HUES48 (cell line): ENCODE data around the gene PDILT.
"Not testable (repeated sequence)": the region's sequence is repeated elsewhere in the genome, so short reads cannot be mapped to it uniquely, and the experiment has no call there.

Experiments
- H3K27ac ChIP-seq: one replicate; pipeline ENCODE4 v1.7.0; 2013; ENCODE audit warnings: low read depth, low read length, inconsistent platforms
- H3K27me3 ChIP-seq: 2 replicates; pipeline ENCODE4 v1.6.1; 2013; ENCODE audit warnings: mild to moderate bottlenecking, low read length; ENCODE audit not compliant: control insufficient read depth, insufficient read depth
- H3K36me3 ChIP-seq: 2 replicates; pipeline ENCODE4 v1.6.1; 2013; ENCODE audit warnings: low read length; ENCODE audit not compliant: control insufficient read depth, insufficient read depth
- H3K4me1 ChIP-seq: 2 replicates; pipeline ENCODE4 v1.6.1; 2013; ENCODE audit warnings: mild to moderate bottlenecking, low read length; ENCODE audit not compliant: control insufficient read depth, insufficient read depth
- H3K4me3 ChIP-seq: 2 replicates; pipeline ENCODE4 v1.5.1; 2013; ENCODE audit warnings: mild to moderate bottlenecking, low read depth, low read length
- H3K9ac ChIP-seq: 2 replicates; pipeline ENCODE4 v1.6.1; 2013; ENCODE audit warnings: mild to moderate bottlenecking, low read depth, low read length, moderate library complexity
- H3K9me3 ChIP-seq: 2 replicates; pipeline ENCODE4 v1.6.1; 2013; ENCODE audit warnings: low read length; ENCODE audit not compliant: control insufficient read depth, insufficient read depth

The PDILT gene

GRCh38 chr16:20333120-20333519 is 71.4 kb downstream of the PDILT start:
- no peak overlapping the region for H3K4me3 ChIP-seq
- H3K27ac ChIP-seq: no peak overlapping the region
- H3K36me3 ChIP-seq: no peaks in the 10 kb centered on the region
- H3K9me3 ChIP-seq: no peaks in the 10 kb centered on the region
- no peak overlapping the region for H3K9ac ChIP-seq
- H3K27me3 ChIP-seq: no peaks in the 10 kb centered on the region
- peaks cover 4% of the 10 kb centered on the region; the same call in 1 of the 2 replicates for H3K4me1 ChIP-seq

GRCh38 chr16:20332411-20332810 is 72.1 kb downstream of the PDILT start:
- Histone ChIP-seq H3K27me3 (no peaks in the 10 kb centered on the region), H3K9me3 (no peaks in the 10 kb centered on the region), H3K27ac (no peak overlapping the region), H3K36me3 (no peaks in the 10 kb centered on the region), H3K9ac (no peak overlapping the region), H3K4me1 (peaks cover 4% of the 10 kb centered on the region; the same call in 1 of the 2 replicates), H3K4me3 (no peak overlapping the region)

- peaks cover 1% of the 10 kb centered on the region; the same call in 1 of the 2 replicates for H3K4me1 ChIP-seq
- no peak overlapping the region for H3K27ac ChIP-seq
- H3K9ac ChIP-seq: no peak overlapping the region
- H3K36me3 ChIP-seq: no peaks in the 10 kb centered on the region
- no peaks in the 10 kb centered on the region for H3K9me3 ChIP-seq
- no peak overlapping the region for H3K4me3 ChIP-seq
- H3K27me3 ChIP-seq: no peaks in the 10 kb centered on the region
These were observed 72.9 kb downstream of the PDILT start for GRCh38 chr16:20331635-20332034.

- Histone ChIP-seq H3K4me3 (no peak overlapping the region), H3K9ac (no peak overlapping the region), H3K9me3 (no peaks in the 10 kb centered on the region), H3K27me3 (no peaks in the 10 kb centered on the region), H3K4me1 (no peaks in the 10 kb centered on the region), H3K27ac (no peak overlapping the region), H3K36me3 (no peaks in the 10 kb centered on the region)
These were observed 75.0 kb downstream of the PDILT start for GRCh38 chr16:20329392-20330138.

DNA sequence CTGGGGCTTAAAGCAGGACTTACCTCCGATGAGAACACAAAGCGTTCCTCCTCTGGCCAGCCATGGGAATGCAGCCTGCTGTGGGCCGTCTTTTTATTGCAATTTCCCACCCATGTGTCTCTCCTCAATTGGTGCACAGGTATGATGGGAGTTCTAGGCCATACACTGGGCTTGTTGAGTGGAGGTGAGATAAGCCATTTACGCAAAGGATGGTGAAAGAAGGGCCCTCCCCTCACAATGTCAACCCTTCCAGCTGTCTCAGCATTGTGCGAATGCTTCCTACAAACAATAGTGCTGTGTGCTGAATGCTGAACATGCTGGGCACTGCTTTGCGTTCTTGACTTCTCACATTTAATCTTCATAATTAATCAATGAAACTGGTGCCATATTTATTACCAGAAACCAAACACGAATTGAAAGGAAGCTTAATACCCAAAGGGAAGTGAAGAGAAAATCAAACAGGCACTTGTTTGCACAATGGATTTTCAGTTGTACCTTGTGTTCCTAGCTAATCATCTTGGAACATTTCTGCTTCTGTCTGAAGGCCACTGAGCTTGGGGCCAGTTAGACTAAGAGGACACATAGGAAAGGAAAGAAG is 77.0 kb downstream of the PDILT start, which contains the start of gene GP2:
GP2 (minus strand) TSS at position 70 of the 598 bp plus-strand sequence. CDS start 1,082 bp downstream, outside the sequence.
- Histone ChIP-seq H3K27me3 (no peaks in the 10 kb centered on the region), H3K9ac (no peak within 1 kb of the TSS), H3K36me3 (no peaks in the 10 kb centered on the region), H3K9me3 (no peaks in the 10 kb centered on the region), H3K4me3 (no peak within 1 kb of the TSS), H3K27ac (no peak within 1 kb of the TSS), H3K4me1 (no peaks in the 10 kb centered on the region)

DNA sequence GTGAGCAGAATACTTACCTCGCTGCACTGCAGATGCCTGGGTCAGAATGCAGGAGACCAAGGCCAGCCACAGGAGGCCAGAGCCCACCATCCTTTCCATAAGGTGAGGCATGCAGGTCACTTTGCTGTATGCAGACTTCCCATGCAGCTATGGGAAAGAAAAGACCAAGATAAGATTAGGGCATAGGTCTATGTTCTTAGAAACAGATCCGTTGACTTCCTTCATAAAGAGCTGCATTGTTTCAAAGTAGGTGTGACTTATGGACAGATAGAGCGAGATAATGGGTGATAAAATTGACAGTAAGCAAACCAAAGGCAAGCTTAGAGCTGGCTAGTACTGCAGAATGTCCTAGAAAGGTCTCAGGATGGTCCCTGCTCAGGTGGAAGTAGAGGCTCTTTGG is 78.2 kb downstream of the PDILT start:
- no peaks in the 10 kb centered on the region for H3K4me1 ChIP-seq
- no peaks in the 10 kb centered on the region for H3K36me3 ChIP-seq
- no peak overlapping the region for H3K27ac ChIP-seq
- H3K4me3 ChIP-seq: no peak overlapping the region
- no peaks in the 10 kb centered on the region for H3K9me3 ChIP-seq
- no peaks in the 10 kb centered on the region for H3K27me3 ChIP-seq
- H3K9ac ChIP-seq: no peak overlapping the region

GRCh38 chr16:20325005-20325404 is 79.5 kb downstream of the PDILT start:
- Histone ChIP-seq H3K27ac (no peak overlapping the region), H3K4me3 (no peak overlapping the region), H3K9ac (no peak overlapping the region), H3K4me1 (no peaks in the 10 kb centered on the region), H3K36me3 (no peaks in the 10 kb centered on the region), H3K9me3 (no peaks in the 10 kb centered on the region), H3K27me3 (no peaks in the 10 kb centered on the region)

DNA sequence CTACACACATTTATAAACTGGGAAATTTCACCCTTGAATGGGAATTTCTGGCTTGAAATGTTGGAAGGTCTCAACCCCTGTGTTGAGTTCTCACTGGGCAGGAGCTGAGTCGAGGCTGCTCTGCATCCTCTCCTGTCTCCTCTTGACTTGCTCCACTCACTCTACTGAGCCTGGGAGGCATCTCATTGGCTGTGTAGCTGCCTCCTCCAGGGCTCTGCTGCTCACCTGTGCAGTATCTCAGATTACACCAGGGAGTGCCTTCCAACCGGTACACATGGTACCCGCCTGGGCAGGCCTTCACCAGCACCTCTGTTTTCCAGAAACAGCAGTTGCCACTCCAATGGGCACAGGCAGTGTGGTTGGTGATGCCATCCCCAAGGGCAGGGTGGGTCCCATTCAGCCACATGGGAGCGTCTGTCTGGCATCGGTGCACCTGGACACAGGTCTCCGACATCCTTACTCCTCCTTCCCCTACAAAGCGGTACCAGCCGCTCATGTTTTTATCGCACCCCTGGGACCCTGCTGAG is 80.9 kb downstream of the PDILT start:
- Histone ChIP-seq H3K27me3 (no peaks in the 10 kb centered on the region), H3K27ac (no peak overlapping the region), H3K9ac (no peak overlapping the region)

GRCh38 chr16:20322696-20323095 is 81.8 kb downstream of the PDILT start:
- H3K9ac ChIP-seq: no peak overlapping the region
- H3K27ac ChIP-seq: no peak overlapping the region
- no peaks in the 10 kb centered on the region for H3K9me3 ChIP-seq
- no peak overlapping the region for H3K4me3 ChIP-seq
- no peaks in the 10 kb centered on the region for H3K36me3 ChIP-seq
- H3K4me1 ChIP-seq: no peaks in the 10 kb centered on the region
- no peaks in the 10 kb centered on the region for H3K27me3 ChIP-seq

More for the DNA sequence above, 80.9 kb downstream of the PDILT start:
- no peaks in the 10 kb centered on the region for H3K9me3 ChIP-seq
- H3K4me3 ChIP-seq: no peak overlapping the region
- no peaks in the 10 kb centered on the region for H3K4me1 ChIP-seq
- H3K36me3 ChIP-seq: no peaks in the 10 kb centered on the region

- H3K27ac ChIP-seq: no peak overlapping the region
- no peak overlapping the region for H3K4me3 ChIP-seq
- no peaks in the 10 kb centered on the region for H3K4me1 ChIP-seq
- no peak overlapping the region for H3K9ac ChIP-seq
- H3K36me3 ChIP-seq: no peaks in the 10 kb centered on the region
- no peaks in the 10 kb centered on the region for H3K27me3 ChIP-seq
- no peaks in the 10 kb centered on the region for H3K9me3 ChIP-seq
These were observed 82.9 kb downstream of the PDILT start for GRCh38 chr16:20321671-20322070.

- not testable (repeated sequence) for H3K4me3 ChIP-seq, H3K9ac ChIP-seq, H3K9me3 ChIP-seq, H3K27ac ChIP-seq, H3K36me3 ChIP-seq, H3K27me3 ChIP-seq, H3K4me1 ChIP-seq
These were observed 83.5 kb downstream of the PDILT start for GRCh38 chr16:20321051-20321450.
